AML-193 (cell line): ENCODE results near the gene MAP1LC3B2.
A peak's percentile ranks its signal among the peaks of the same experiment; 100 is the strongest.

Source experiments
- DNase-seq, 2 experiments: peaks; one replicate each; lab custom pipeline; 2025; lab: John Stamatoyannopoulos, UW

Gene MAP1LC3B2

DNA sequence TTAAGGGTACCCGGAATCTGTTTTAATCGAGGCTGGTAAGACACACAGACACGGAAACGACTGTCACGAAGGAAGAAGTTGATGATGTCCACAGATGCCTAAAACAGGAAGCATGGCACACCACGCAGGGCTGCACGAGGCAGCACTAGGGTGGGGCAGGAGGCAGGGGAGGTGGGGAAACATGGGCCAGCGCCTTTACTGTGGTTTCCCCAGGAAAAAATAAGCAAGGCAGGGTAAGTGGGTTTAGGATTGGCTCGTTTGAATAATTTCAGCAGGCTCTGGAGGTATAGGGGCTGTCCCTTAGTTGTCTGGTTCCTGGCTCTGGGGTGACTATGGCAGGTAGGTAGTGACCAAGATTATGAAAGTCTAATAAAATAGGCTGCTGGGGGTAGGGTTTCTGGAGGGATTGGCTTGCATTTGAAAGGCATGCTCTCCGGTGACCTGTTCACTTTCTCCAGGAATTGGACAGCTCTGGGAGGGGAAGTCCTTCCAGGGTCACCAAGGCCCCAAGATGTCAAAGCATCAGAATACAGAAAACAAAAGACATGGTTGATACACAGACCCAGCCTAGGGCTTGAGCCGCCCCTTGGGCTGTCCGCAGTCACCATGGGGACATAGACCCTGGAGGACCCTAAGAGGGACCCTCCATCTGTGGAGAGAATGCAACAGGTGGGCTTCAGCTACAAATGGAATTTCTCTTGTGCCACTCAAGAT is 35.3 kb downstream of the MAP1LC3B2 start:
- peak; percentile 85 to 87 for DNase-seq

DNA sequence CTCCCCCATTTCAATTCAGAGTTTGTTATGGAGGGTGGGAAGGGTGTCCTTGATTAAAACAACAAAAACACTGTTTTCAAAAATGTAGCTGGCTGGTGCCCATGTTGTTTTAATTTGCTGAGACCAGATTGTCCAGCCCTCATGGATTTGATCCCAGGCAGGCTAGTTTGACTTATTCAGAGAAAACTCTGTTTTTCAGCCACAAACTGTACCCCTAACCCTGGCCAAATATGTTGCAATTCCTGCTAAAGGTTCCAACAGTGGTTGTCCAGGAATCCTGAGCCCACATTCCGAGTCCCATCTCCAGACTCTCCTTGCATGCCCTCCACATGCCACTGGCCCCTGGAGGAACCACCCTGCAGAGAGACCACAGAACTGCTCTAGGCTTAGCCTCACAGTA is 36.0 kb downstream of the MAP1LC3B2 start:
- no peak for DNase-seq

DNA sequence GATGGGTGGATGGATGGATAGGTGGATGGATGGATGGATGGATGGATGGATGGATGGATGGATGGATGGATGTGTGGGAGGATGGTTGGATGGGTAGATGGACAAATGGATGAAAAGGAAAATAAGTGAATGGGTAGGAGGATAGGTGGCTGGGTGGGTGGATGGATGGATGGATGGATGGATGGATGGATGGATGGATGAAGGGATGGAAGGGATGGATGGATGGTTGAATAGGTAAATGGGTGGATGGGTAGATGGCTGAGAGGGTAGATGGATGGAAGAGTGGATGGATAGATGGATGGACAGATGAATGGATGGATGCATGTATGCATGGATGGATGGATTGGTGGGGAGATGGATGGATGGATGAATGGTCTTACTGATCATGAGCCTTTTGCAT is 36.5 kb downstream of the MAP1LC3B2 start:
- no peak for DNase-seq

DNA sequence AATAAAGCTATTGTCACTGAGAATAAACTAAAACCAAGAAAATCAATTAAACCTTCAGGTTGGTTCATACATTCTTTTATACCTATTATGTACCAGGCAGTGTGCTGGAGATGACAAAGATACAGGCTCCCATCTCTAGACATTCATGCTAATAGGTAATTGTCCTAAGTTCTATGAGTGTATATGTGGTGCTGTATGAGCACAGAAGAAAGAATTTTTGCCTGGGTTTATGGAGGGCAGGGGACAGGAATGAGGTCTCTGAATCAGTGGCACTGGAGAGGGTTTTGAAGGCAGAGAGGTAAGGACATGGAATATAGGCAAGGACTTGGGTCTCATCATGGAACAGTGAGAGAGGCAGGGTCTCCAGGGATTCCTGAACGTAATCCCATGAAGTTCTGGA is 38.7 kb downstream of the MAP1LC3B2 start:
- DNase-seq, result no peak

DNA sequence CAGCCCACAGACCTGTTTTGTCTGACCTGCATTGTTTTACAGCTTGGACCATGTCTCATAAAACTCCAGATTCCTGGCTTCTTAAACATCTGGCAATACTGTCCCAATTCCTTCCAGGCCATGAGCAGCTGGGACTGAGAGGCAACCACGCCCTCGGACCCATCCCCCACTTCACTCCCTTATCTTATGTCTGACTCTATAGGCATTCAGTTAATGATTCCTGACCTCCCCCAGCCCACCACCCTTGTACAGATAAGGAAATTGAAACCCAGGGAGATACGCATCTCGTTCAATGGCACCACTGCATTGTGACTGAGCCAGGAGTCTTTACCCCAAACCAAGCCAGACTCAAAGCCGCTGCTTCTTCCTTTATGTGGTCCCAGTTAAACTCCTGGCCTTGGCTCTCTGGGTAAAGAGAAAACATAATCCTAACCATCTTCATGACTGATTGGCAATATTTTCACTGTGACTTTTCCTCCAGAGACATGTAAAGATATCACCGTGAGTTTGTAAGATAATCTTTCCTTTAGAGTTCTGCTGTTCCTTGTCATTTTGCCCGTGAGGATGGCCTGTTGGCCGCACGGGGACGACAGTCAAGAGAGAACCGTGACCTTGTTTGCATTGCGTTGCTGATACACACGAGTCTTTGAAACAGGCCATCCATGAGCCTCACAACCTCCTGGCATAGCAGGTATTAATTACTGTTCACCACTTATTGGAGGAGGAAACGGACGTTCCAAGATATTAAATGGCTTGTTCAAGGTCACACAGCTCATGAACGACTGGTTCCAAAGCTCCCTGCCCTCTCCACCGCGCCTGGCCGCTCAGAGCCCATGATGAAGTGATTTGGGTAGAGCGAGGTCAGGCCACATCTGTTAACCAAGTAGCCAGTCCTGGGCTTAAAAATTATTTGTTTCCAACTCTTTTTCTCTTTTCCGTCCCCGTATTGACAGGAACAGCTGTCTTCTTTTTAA is 39.4 kb downstream of the MAP1LC3B2 start:
- no peak for DNase-seq

DNA sequence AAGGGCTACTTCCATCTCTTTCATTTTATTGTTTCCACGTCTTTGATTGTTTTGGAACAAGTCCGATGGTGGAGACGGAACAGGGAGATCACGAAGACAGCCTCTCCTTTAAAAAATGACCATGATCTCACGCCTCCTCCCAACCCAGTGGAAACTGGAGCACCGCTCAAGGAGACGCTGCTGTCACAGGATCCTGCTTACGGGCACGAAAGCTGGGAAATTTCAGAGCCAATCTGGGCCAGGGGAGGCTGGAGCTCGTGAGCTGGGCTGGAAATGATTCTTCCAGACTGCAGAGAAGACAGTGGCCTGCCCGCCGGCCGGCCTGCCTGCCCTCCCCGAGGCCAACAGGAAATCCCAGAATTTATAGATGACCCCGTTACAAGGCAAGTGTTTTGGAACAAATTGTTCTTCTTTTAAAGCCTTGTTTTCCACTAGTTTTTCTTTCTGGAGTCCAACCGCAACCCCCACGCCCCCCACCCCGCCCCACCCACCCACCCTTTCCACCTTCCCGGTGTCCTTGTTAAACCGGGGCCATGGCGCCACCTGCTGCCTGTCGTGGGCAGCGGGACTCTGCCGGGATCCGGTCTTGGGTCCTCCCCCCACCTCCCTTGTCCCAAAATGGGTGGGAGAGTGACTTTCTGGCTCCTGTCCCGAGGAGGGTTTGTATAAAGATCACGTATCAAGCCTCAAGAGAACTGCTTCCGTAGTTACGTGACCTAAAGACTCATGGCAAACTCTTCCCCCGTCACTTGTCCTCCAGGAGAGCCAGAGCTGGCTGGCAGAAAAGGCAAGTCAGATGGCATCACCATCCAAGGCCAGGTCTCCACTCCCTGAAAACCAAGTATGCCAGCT is 40.3 kb downstream of the MAP1LC3B2 start:
- DNase-seq, result peak; percentile 19 to 48

DNA sequence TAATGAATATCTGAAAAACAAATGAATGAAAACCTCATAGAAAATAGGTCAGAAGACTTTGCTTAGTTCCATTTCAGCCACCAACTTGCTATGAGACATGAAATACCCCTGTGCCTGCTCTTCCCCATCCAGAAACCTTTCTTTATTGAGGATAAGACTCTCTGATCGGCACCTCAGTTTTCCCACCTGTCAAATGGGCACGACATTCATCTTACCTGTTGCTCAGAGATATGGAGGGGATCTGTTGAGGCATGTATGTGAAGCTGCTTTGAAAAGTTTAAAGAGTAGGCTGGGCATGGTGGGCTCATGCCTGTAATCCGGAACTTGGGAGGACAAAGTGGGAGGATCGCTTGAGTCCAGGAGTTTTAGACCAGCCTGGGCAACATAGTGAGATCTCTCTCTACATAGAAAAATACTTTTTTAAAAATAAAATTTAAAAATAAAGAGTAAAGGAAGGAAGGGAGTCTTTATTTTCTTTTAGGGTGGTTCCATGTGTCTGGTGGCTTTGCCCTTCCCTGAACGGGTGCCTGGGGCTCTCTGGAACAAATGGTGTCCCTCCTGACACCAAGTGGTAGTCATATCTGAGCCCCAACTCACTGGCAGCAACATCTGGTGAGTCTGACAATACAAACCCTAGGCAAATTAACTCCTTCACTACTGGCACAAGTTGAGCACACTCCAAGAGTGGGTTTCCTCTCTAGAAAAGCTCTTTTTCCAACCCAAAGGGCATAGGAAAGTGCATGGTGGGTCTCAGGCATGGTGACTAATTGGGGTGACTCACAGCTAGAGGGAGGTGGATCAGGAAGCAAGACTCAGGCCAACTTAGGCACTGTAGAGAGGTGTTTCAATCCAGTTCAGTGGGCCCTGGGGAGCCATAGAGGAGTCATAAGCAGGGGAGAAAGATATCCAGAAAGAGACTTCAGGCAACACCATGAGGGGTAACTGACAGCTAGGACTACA is 42.1 kb downstream of the MAP1LC3B2 start:
- DNase-seq, result no peak

DNA sequence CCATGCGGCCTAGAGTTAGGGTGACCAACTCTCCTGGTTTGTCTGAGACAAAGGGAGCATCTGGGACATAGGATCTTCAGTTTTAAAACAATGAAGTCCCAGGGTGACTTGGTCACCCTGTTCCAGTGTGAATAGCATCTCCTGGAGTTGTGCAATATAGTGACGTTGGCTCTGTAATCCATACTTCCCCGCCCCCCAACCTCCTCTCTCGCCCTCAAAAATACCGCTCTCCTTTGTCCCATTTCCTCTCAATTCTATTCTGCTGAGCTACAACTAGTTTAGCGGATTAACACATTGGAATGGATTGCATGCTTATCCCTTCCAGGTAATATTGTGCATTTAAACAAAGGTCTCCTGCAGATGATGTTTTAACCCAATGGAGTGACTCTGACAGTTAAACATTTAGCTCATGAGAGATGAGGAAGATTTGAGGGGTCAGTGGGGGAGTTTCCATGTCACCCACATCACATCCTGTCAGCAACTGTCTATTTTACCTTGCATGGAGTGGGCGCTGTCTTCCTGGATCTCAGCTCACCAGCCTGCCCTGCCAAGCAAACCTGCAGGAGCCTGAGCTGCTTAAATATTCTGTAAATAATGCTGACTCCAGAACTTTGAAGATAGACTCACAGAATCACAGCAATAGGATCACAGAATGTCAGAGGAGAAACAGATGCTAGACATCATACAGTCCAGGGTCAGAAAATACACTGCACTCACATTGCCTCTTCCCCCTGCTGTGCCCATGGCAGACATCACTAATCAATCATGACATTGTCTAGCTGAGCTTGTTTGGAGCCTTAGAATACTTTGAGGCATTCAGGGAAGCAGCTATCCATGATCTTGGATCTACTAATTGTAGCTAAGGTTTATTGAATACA is 43.0 kb downstream of the MAP1LC3B2 start:
- DNase-seq, result no peak

DNA sequence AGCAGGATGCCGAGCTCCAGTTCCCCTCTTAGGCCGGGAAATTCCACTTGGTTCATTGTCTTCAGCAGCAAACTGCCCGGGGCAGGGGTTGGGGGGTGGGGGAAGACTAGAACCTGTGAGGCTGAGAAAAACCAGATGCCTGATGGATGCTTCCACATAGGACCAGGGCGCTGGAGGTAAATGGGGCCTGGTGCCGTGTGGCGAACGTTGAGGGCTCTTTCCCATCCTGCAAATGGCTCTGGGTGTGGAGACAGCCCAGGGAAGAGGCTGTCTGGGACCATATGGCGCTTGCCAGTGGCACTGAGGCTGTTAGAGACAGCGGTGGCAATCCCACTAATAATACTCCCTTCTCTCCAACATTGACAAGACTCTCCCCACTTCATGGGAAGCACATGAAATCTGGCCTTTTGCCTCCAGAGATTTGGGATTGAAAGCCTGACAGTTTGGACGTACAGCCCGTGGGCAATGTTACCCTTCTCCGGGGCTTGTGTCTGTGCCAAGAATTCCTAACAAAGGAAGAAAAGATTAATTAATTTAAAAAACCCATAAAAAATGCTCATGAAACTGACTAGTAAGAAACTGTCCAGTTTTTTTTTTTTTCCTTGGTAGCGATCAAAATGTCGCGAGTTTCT is 44.5 kb downstream of the MAP1LC3B2 start:
- DNase-seq, result no peak

DNA sequence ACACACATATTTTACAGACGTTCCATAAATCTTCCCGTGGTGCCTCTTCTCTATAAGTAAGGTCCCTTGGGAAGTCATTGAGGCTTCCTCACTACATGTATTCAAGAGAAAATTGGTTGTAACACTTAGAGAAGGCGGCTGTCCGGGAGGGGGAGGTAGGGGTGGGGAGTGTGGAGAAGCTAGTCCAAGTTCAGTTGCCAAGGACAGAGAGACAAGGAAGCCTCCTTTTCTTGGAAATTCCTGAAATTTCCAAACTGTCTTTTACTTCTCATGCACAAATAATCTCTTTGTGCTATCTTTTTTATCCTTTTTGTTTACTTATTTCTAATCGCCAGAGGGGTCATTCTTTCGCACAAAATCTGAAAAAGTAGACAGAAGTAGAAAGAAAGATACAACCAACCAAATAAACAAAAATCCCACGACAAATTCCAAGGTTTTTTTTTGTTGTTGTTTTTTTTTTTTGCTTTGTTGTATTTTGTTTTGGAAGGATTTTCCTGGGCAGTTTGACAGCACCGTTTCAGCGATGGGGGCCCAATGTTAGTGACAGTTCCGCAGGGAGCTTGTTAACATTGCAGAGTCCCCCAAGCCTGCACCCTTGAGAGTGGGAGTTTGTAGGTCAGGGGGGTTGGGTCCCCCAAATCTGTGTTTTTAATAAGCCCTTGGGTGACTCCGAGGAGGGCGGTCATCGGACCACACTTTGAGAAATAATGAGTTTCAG is 45.2 kb downstream of the MAP1LC3B2 start:
- DNase-seq, result no peak

DNA sequence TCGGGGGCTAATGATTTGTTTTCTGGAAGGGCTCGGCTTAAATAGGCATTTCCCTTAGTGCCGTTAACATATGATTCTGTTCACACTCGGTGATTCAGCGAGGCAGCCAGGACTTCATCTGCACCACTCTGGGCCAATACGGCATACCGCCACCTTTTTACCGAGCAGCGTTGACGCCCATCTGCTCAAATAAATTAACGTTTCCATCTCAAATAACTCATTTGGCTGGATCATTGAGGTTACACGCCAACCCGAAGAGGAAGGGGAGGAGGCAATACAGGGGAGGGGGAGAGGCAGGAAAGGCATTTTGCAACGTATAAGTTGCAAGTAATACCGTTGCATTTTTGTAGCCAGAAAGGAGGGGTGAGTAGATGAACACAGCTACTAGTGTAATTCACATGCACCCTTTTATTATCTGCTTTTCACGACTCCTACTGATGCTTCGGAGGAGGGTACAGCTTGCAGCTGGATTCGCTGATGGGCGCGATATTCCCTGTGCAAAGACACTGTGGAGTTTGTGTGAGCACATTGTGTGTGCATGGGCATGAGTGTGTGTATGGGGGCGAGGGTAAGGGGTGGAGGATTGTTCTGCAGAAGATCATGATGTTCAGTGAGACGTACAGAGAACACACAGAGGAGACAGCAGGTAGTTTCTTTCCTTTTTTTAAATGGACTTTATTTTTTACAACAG is 45.9 kb downstream of the MAP1LC3B2 start:
- DNase-seq, result no peak

DNA sequence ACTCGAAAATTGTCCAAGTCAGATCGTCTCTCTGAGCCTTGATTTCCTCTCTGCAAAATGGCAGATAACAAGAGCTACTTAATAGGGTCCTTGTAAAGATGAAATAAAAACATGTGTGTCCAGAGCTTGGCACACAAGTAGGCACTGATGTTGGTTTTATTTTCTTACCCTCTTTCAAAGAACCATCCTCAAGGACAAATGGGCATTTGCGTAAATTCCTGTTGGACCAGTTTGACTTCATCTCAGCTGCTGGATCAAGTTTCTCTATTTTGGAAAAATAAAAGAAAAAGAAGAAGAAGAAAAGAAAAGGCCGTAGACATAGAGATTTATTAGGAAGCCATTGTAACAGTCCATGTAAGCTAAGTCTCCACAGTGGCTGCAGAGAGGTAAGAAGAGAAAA is 47.2 kb downstream of the MAP1LC3B2 start:
- no peak for DNase-seq

DNA sequence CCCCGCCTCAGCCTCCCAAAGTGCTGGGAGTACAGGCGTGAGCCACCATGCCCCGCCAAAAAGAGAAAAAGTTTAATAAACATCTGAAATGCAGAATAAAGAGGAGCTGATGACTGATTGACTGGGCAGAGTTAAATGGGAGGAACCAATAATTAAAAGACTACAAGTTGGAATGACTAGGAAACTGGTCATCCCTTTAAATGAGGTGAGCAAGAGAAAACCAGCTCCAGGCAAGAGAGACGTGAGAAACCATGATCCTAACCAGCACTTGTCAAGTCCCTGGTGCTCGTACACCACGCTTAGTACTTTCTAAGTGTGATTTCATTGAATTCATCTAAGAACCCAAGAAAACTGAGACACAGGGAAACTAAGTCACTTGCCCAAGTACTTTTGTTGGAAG is 47.9 kb downstream of the MAP1LC3B2 start:
- DNase-seq, result no peak

DNA sequence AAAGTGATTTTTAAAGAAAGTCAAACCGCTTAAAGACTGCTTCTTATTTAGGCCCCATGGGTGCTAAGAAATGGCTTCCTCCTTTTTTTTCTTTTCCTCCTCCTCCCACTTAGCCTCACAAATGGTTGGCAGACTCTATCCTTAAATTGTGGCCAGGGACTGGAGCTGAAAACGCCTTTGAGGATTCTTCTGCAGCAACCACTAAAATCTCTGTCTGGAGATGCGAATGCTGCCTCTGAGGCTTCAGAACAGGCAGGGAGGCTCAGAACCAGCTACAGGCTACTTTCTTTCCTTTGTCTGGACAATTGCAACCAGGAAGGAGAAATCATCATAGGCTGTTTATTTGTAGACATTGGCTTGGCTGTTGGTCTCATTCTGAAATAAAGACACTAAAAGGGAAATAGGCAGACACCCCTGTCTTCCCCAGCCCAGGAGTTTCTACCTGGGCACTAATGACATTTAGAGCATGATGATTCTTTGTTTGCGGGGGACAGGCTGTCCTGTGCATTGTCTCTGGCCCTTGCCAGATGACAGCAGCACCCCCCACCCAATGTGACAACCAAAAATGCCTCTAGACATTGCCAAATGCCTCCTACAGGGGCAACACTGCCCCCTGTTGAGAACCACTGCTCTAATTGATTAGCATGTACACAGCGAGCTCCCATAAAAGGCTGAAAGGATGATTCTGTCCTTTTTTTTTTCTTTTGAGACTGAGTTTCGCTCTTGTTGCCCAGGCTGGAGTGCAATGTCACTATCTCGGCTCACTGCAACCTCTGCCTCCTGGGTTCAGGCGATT is 50.3 kb downstream of the MAP1LC3B2 start:
- DNase-seq, result peak; percentile 20 to 27

DNA sequence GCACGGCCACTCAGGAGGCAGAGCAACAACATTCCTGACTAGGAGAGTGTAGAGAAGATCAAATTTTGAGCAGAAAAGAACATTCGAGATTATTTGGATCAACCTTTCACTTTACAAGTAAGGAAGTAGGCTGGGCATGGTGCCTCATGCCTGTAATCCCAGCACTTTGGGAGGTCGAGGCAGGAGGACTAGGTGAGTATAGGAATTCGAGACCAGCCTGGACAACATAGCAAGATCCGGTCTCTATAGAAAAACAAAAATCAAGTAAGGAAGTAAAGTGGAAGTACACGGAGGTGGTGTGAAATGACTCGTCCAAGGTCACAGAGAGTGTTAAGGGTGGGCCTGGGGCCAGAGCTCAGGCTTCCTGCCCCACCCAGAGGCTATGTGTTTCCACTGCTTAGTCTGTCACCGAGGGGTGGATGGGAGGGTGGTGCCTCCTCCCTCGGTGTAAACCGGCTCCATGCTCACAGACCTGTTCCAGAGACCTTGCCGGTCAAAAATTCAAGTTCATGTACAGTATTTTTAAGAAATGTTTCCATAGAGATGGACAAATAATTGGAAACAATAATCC is 51.9 kb downstream of the MAP1LC3B2 start:
- no peak for DNase-seq

DNA sequence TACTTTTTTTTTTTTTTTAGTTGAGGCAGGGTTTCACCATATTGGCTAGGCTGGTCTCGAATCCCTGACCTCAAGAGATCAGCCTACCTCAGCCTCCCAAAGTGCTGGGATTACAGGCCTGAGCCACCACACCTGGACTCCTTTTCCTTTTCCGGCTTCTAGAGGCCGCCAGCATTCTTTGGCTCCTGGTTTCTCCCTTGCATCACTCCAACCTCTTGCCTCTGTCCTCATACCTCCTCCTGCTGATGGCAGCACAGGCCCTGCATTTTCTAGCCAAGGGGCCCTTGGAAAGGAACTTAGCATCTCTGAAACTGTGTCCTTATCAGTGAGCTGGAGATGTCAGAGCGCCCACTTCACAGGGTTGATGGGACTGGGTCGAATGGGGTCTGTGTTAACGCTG is 53.3 kb downstream of the MAP1LC3B2 start:
- no peak for DNase-seq

DNA sequence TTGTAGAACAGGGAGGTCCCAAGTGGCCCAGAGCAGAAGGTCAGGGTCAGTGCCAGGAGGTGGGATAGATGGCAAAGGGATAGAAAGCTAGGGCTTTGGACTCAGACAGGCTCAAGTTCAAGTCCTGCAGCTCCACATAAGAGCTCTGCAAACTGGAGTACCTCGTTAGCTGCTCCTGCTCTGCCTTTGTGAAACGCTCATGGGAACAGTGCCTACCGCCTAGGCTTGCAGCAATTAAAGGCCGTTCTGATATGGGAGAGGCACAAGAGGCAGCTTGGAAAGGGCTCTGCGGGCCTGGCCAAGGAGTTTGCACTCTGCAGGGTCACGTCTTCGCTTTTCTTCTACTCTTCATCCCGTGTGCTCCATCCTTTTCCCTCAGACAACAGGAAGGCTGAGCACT is 54.1 kb downstream of the MAP1LC3B2 start:
- no peak for DNase-seq
